Muscle layer of colon (tissue), 2 donors: ENCODE results near the gene GJB5.

Source experiments
- H3K27ac ChIP-seq: one replicate; pipeline ENCODE4 v1.7.0; 2013; ENCODE audit warnings: low read depth, mild to moderate bottlenecking, low read length, moderate library complexity
- H3K27me3 ChIP-seq, 2 donors: one replicate each; pipeline ENCODE4 v1.7.0; 2013; ENCODE audit warnings: low read length in 2 of 2, mild to moderate bottlenecking in 2 of 2; ENCODE audit not compliant: insufficient read depth in 2 of 2, control insufficient read depth in 1 of 2
- H3K36me3 ChIP-seq: one replicate; pipeline ENCODE4 v1.7.0; 2013; ENCODE audit warnings: mild to moderate bottlenecking, low read length; ENCODE audit not compliant: insufficient read depth
- H3K4me1 ChIP-seq: one replicate; pipeline ENCODE4 v1.7.0; 2013; ENCODE audit warnings: mild to moderate bottlenecking, low read length; ENCODE audit not compliant: insufficient read depth
- H3K4me3 ChIP-seq, 2 donors: one replicate each; pipeline ENCODE4 v1.7.0; 2013; ENCODE audit warnings: low read length in 2 of 2, low read depth in 1 of 2, mild to moderate bottlenecking in 1 of 2, moderate library complexity in 1 of 2
- H3K9ac ChIP-seq: one replicate; pipeline ENCODE4 v1.7.0; 2013; ENCODE audit warnings: low read length
- H3K9me3 ChIP-seq: one replicate; pipeline ENCODE4 v1.7.0; 2013; ENCODE audit warnings: mild to moderate bottlenecking, low read length
- donor health status: abdominal sarcoma.
- donor health status: Adenocarcinoma of cecum.

The GJB5 gene

GRCh38 chr1:34785875-34786470 lies 31.1 kb downstream of the GJB5 start:
- H3K4me1 ChIP-seq: no peaks in the 10 kb centered on the region
- H3K27ac ChIP-seq: no peak overlapping the region
- peaks cover 9 to 22% of the 10 kb centered on the region in 2 donors for H3K27me3 ChIP-seq
- H3K4me3 ChIP-seq: no peak overlapping the region
- H3K9ac ChIP-seq: no peak overlapping the region
- no peaks in the 10 kb centered on the region for H3K36me3 ChIP-seq
- H3K9me3 ChIP-seq: no peaks in the 10 kb centered on the region

GRCh38 chr1:34786521-34787325 lies 31.9 kb downstream of the GJB5 start:
- no peak overlapping the region for H3K27ac ChIP-seq
- no peak overlapping the region for H3K9ac ChIP-seq

GRCh38 chr1:34787461-34788420 lies 32.9 kb downstream of the GJB5 start:
- H3K27me3 ChIP-seq: peaks cover 0 to 11% of the 10 kb centered on the region in 2 donors
- H3K9ac ChIP-seq: no peak overlapping the region
- no peak overlapping the region for H3K27ac ChIP-seq
- H3K36me3 ChIP-seq: no peaks in the 10 kb centered on the region
- H3K9me3 ChIP-seq: no peaks in the 10 kb centered on the region
- H3K4me3 ChIP-seq: no peak overlapping the region
- H3K4me1 ChIP-seq: no peaks in the 10 kb centered on the region

More at GRCh38 chr1:34786521-34787325, 31.9 kb downstream of the GJB5 start:
- no peaks in the 10 kb centered on the region for H3K4me1 ChIP-seq
- H3K36me3 ChIP-seq: no peaks in the 10 kb centered on the region
- peaks cover 9 to 15% of the 10 kb centered on the region in 2 donors for H3K27me3 ChIP-seq
- H3K9me3 ChIP-seq: no peaks in the 10 kb centered on the region
- no peak overlapping the region for H3K4me3 ChIP-seq

- Histone ChIP-seq H3K36me3 (no peaks in the 10 kb centered on the region), H3K27ac (no peak overlapping the region), H3K9ac (no peak overlapping the region), H3K9me3 (no peaks in the 10 kb centered on the region), H3K4me3 (no peak overlapping the region), H3K4me1 (no peaks in the 10 kb centered on the region), H3K27me3 (peaks cover 0 to 21% of the 10 kb centered on the region in 2 donors)
Measured at GRCh38 chr1:34790985-34791384, 36.1 kb downstream of the GJB5 start.

GRCh38 chr1:34792424-34792823 lies 37.6 kb downstream of the GJB5 start:
- H3K4me1 ChIP-seq: no peaks in the 10 kb centered on the region
- no peaks in the 10 kb centered on the region for H3K36me3 ChIP-seq
- H3K9me3 ChIP-seq: no peaks in the 10 kb centered on the region
- no peak overlapping the region for H3K27ac ChIP-seq
- no peak overlapping the region for H3K9ac ChIP-seq
- H3K4me3 ChIP-seq: no peak overlapping the region
- H3K27me3 ChIP-seq: peaks cover 0 to 21% of the 10 kb centered on the region in 2 donors

GRCh38 chr1:34792868-34793727 lies 38.3 kb downstream of the GJB5 start, which contains the start of gene GJA4:
Gene GJA4 (plus strand): TSS chr1:34792999. CDS start chr1:34794214, 1,215 bp downstream.
- no peak within 1 kb of the TSS for H3K9ac ChIP-seq
- H3K27ac ChIP-seq: no peak within 1 kb of the TSS
- H3K4me3 ChIP-seq: no peak within 1 kb of the TSS
- H3K4me1 ChIP-seq: no peaks in the 10 kb centered on the region
- H3K36me3 ChIP-seq: no peaks in the 10 kb centered on the region
- H3K9me3 ChIP-seq: no peaks in the 10 kb centered on the region
- H3K27me3 ChIP-seq: peaks cover 0 to 21% of the 10 kb centered on the region in 2 donors

GRCh38 chr1:34794001-34794789 lies 39.3 kb downstream of the GJB5 start:
- no peaks in the 10 kb centered on the region for H3K36me3 ChIP-seq
- H3K9me3 ChIP-seq: no peaks in the 10 kb centered on the region
- H3K27ac ChIP-seq: no peak overlapping the region
- no peak overlapping the region for H3K4me3 ChIP-seq
- H3K27me3 ChIP-seq: peaks cover 0 to 21% of the 10 kb centered on the region in 2 donors
- no peaks in the 10 kb centered on the region for H3K4me1 ChIP-seq
- no peak overlapping the region for H3K9ac ChIP-seq

- Histone ChIP-seq H3K27ac (no peak overlapping the region), H3K27me3 (peaks cover 0 to 21% of the 10 kb centered on the region in 2 donors), H3K9me3 (no peaks in the 10 kb centered on the region), H3K4me3 (no peak overlapping the region), H3K9ac (no peak overlapping the region), H3K4me1 (no peaks in the 10 kb centered on the region), H3K36me3 (no peaks in the 10 kb centered on the region)
Measured at GRCh38 chr1:34794790-34795180, 39.9 kb downstream of the GJB5 start.

GRCh38 chr1:34795916-34796315 lies 41.1 kb downstream of the GJB5 start:
- H3K36me3 ChIP-seq: no peaks in the 10 kb centered on the region
- H3K9ac ChIP-seq: no peak overlapping the region
- H3K9me3 ChIP-seq: no peaks in the 10 kb centered on the region
- H3K4me1 ChIP-seq: no peaks in the 10 kb centered on the region
- no peak overlapping the region for H3K27ac ChIP-seq
- H3K4me3 ChIP-seq: no peak overlapping the region
- H3K27me3 ChIP-seq: peaks cover 0 to 21% of the 10 kb centered on the region in 2 donors

- no peaks in the 10 kb centered on the region for H3K9me3 ChIP-seq
- H3K4me3 ChIP-seq: no peak overlapping the region
- H3K27me3 ChIP-seq: peaks cover 0 to 19% of the 10 kb centered on the region in 2 donors
- no peaks in the 10 kb centered on the region for H3K4me1 ChIP-seq
- H3K9ac ChIP-seq: no peak overlapping the region
- H3K27ac ChIP-seq: no peak overlapping the region
- H3K36me3 ChIP-seq: no peaks in the 10 kb centered on the region
Measured at GRCh38 chr1:34796990-34797389, 42.1 kb downstream of the GJB5 start.
